Adrenal gland (tissue), 5 donors: ENCODE data around the gene RER1.

Experiments used
- CTCF ChIP-seq, 6 experiments: fragments of 450-650 bp in 4 of 6; fragments of 200-600 bp in 2 of 6; sonication (generic) in 1 of 6; IDR thresholded peaks; 1 replicate in 5 of 6; 2 replicates in 1 of 6; pipeline versions ENCODE4 v1.5.1 to v1.8.0; 2016 to 2021; ENCODE audit warnings: antibody characterized with exemption in 6 of 6, mild to moderate bottlenecking in 2 of 6, moderate library complexity in 1 of 6
- POLR2A ChIP-seq, 2 donors: fragments of 450-650 bp; IDR thresholded peaks; one replicate each; pipeline ENCODE4 v1.6.1; 2017; ENCODE audit warnings: antibody characterized with exemption in 2 of 2, mild to moderate bottlenecking in 2 of 2, moderate library complexity in 1 of 2
- donor health status: DM: no; HTN: no; CAD: no.

GRCh38 chr1:2419416-2419815 lies 27.8 kb downstream of the RER1 start:
- TF ChIP-seq POLR2A (IDR thresholded peaks at IDR 0.05) (no peak), CTCF (IDR thresholded peaks at IDR 0.05) (no peak)
